GM19438 (cell line): ENCODE results near the gene ULK3.

Experiments used
- ATAC-seq: cut with Tn5 transposase; IDR thresholded peaks from one replicate; pipeline ENCODE4 v1.9.1; 2021; ENCODE audit warnings: low read depth; ENCODE audit not compliant: unreplicated experiment

ULK3 gene

DNA sequence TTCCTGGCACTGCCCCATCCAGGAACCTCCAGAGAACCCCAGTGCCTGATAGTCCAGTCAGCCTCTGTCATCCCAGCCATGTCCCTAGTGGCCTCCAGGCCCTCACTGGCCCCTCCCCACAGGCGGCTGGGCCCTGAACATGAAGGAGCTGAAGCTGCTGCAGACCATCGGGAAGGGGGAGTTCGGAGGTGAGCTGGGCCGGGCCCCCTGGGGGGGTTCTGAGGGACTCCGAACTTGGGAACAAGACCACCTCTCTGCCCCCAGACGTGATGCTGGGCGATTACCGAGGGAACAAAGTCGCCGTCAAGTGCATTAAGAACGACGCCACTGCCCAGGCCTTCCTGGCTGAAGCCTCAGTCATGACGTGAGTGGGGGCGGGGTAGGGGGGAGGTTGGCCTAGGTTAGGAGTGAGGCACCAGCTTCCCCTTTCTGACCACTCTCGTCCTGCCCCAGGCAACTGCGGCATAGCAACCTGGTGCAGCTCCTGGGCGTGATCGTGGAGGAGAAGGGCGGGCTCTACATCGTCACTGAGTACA is 42.3 kb downstream of the ULK3 start:
- ATAC-seq = no peak

DNA sequence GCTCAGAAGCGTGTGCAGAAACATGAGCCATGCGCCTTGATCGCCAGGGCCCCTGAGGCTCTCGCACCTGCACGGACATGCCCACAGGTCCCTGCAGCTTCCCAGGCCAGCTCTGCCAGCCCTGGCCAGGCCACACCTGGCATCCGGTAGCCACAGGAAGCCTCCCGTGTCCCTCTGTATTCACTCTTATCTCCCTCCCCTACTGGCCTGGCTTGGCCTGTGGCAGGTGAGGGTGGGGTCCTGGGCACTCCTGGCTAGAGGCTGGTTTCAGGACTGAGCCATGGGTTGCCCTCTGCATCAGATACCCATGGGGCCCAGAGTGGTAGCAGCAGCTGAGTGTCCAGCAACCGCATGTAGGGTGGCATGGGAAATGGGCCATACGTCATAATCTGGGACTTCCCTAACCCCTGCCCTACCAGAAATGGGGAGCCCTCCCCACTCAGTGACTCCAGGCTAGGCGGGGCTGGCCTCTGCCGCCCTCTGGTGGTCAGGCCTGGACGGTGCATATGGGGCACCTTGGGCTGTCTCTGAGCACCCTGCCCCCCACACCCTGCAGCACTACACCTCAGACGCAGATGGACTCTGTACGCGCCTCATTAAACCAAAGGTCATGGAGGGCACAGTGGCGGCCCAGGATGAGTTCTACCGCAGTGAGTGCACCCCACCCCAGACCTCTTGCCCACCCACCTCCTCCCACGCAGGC is 42.9 kb downstream of the ULK3 start:
- ATAC-seq = no peak

DNA sequence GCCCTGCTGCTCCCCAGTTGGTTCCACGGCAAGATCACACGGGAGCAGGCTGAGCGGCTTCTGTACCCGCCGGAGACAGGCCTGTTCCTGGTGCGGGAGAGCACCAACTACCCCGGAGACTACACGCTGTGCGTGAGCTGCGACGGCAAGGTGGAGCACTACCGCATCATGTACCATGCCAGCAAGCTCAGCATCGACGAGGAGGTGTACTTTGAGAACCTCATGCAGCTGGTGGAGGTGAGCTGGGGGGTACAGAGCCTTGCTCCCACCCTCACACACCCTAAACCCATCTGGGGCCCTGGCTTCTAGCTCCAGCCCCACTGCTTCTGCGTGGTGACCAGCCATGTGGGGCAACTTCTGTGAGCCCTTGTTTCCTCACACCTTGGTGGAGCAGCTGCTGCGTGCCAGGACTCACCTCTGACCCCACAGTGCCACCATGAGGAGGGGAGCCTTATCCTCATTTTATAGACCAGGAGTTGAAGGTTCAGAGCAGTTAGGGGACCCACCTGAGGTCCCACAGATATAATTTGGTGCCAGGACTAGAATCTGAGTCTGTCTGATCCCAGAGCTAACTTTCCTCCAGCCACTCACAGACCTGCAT is 43.6 kb downstream of the ULK3 start:
- ATAC-seq = no peak

DNA sequence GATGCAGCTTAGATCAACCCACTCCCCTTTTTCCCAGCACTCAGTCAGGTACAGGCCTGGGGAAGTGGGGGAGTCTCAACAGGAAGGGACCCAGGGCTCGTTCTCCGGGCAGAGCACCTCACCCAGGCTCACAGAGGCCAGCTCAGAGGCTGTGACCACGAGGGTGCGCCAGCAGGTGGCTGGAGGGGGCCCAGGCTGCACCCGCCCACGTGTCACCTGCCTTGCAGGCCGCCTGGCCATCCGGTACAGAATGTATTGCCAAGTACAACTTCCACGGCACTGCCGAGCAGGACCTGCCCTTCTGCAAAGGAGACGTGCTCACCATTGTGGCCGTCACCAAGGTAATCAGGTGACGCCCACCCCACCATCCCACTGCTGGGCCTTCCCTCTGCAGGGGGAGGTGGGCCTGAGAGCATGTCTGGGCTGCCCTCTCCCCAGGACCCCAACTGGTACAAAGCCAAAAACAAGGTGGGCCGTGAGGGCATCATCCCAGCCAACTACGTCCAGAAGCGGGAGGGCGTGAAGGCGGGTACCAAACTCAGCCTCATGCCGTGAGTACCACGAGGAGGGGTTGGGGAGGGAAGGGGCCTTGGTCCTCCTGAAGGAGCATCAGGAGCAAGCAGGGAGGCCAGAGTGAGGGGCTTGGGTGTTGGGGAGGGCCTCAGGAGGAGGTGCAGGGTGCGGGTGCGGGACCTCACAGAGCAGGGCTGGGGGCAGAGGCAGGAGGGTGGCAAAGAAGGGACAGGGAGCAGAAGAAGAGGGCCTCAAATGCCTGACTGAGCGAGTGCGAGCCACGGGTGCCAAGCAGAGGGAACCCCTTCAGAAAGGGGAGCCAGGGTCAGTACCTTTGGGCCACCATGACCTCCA is 44.3 kb downstream of the ULK3 start:
- ATAC-seq = no peak

DNA sequence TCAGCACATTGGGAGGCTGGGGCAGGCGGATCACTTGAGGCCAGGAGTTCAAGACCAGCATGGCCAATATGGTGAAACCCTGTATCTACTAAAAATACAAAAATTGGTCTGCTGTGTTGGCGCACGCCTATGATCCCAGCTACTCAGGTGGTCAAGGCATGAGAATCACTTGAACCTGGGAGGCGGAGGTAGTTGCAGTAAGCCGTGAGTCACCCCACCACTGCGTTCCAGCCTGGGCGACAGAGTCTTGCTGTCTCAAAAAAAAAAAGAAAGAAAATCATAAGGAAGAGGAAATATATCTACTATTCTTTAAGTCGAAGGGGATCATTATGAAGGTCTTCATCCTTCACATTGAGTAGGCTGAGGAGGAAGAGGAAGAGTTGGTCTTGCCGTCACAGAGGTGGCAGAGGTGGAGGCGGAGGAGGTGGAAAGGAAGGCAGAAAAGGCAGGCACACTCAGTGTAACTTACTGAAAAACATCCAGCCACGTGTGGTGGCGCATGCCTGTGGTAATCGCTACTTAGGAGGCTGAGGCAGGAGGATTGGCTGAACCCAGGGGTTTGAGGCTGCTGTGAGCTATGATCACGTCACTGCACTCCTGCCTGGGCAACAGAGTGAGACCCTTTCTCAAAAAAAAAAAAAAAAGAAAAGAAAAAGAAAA is 46.9 kb downstream of the ULK3 start:
- no peak for ATAC-seq

DNA sequence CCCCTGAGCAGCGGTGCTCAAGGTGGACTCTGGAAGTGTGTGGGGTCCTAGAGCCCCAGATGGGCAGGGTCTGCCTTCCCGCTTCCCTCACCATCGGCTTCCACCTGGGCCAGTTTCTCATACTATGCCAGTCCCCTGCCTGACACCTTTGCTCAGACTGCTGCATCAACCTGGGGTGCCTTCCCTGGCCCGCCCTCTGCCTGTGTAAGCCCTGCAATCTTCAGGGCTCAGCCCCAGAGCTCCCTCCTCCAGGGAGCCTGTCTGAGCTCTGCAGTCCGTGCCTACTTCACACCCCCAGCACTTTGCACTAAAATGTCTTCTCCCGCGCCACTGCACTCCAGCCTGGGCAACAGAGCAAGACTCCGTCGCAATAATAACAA is 48.0 kb downstream of the ULK3 start:
- ATAC-seq = no peak

DNA sequence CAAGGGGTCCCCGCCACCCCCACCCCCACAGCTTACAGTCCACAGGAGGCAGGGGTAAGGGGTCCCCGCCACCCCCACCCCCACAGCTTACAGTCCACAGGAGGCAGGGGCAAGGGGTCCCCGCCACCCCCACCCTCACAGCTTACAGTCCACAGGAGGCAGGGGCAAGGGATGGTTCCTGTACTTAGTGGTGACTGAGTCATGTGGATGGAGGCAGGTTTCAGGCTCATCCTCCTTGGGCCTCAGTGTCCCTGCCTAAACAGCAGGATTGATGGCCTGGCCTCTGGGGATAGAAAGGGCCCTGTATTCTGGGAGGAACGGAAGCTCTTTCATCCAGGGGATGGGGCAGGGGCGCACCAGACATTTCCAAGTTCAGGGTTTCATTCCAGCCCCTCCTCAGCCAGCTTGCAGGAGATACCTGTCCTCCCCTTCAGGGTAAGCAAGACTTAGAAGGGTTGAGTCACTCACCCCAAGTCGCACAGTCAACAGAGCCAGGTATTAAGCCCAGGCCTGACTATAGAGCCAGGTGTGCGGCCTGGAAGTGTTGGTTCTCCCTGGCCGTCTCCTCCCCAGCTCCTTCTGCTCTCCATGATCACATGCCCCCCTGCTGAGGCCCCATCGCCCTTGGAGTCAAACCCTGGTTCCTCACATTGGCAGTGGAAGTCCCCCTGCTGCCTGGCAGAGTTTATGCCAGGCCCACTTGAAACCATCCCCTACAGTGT is 48.5 kb downstream of the ULK3 start:
- ATAC-seq = no peak

DNA sequence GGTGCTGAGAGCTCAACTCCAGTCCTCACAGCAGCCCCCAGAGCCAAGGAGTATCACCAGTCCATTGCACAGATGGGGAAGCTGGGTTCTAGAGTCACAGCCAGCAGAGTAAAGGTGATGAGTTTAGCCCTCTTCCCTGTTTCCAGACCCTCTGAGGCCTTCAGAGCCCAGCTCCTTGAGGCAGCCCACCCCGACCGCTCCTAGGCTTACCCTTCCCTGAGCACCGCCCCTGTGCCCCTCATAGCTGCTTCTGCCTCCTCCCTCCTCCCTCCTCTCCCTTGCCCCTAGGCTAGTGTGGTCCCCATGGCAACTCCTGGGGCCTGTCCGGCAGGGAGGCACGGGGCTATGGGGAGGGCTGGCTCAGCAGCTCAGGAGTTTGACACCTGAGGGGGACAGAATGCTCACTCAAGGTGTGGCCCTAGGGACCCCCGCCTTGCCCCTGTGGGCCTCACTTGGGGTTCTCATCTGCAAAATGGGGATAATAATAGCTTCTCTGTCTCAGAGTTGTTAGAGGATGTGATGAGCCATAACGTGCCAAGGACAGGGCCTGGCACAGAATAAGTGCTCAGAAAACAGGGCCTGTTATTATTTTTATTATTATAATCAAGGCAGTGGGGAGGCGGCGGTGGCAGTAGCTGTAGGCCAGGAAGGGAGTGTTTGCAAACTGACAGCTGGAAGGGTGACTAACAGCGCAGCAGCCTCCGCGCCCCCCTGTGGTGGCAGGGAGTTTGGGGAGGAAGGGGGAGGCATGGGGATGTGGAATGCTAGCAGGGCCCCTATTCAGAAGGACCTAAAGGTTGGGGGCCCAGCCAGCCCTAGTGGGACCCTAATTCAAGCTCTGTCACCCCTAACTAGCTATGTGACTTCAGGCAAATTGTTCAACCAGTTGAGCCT is 49.6 kb downstream of the ULK3 start:
- ATAC-seq = no peak

DNA sequence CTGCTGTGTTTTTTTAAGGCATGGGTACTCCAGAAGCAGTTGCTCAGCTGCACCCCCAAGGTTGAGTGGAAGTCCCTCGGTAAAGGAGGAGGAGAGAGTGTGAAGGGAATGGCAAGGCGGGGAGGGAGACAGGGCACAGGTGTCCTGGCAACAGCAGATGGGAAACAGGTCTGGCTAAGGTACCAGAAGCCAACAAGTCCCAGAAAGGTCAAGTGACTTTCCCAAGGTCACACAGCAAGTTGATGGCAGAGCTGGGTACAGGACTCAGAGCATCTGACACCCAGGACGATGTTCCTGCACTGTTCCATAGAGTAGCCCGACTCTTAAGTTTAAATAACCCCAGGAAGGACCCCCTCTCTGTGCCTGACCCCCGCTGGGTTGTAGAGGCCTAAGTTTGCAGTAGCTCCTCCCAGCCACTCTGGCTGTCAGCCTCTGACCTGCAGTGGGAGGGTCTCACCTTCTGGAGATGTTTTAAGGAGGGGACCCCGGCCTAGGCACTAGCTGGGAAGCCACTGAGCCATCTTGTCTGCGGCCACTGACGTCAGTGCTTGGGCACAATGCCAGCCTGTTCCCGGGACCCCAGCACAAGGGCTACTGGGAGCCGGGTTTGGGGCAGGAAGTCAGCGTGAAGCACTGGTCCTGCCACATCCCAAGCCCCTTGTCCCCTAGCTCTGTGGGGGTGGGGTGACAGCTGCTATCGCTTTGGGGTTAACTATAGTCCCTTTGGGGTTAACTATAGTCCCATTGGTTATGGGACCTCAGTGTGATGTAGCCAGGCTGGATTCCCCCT is 50.5 kb downstream of the ULK3 start:
- ATAC-seq = no peak

DNA sequence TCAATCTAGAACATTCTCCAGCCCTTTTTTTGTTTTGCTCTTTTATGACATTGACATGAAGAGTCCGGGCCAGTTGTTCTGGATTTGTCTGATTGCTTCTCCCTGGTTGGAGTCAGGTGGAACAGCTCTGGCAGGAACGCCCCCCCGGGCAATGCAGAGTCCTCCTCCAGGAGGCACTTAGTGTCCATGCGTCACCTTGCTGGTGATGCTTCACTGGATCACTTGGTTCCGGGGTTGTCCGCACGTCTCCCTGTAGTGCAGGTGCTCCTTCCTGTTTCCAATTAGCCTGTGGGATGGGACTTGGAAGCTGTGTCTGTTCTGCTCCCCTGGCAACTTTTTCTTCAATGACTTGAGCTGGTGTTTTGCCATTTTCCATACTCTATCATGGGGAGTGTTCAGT is 51.3 kb downstream of the ULK3 start:
- no peak for ATAC-seq

DNA sequence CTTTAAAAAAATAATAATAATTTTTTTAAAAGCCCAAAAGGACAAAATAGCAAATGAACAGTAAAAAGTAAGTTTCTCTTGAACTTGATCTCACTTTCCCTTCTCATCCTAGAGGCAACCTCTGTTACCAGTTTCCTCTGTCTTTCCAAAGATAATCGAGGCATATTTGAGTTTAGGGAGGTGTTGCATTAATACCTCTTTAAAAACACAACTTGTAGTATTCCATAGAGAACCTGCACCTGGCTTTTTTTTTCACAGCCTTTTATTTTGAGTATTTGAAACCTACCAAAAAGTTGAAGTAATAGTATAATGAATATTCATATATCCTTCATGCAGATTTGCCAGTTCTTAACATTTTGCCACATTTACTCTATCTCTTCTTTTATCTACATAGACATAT is 51.9 kb downstream of the ULK3 start:
- ATAC-seq = no peak

DNA sequence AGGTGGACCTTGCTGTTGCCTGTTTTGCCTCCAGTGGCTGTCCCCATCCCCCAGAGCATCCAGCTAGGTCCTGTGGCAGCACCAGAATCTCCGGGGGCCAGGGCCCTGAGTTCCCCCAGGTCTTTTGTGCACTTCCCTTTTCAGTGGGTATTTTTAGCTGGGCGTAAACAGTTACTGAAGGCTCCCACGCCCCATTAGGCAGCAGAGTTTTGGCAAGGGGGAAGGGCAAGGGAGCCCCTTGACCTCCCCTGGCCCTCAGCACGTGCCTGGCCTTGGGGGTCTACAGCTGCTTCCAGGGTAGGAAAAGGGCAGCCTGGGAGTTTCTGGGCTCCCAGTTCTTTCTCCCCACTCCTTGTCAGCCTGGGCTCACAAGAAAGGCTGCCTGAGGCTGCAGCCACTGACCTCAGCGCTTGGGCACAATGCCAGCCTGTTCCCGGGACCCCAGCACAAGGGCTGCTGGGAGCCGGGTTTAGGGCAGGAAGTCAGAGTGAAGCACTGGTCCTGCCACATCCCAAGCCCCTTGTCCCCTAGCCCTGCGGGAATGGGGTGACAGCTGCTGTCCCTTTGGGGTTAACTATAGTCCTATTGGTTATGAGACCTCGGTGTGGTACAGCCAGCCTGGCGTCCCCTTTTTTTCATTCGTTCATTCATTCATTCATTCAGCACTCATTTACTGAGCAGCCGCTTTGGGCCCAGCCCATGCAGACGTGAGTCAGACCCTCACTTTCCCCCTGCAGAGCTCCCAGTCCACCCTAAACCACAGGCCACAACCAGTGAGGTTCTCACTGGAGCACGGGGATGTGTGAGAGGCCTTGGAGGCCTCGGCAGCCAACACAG is 52.7 kb downstream of the ULK3 start:
- no peak for ATAC-seq

DNA sequence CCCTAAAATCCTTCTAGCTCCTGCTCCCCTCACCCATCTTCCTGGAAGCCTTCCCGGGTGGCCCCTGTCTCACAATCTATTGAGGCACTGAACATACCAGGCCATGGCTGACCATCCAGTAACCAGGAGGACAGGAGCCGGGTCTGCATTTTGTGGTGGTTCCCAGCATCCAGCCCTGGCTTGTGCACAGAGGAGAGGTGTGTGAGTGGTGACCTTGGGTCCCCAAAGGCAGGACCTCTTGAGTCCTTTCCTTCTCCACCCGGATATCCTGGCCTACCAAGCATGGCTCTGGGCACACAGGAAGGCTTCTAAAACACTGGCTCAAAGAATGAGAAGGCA is 53.2 kb downstream of the ULK3 start:
- no peak for ATAC-seq

DNA sequence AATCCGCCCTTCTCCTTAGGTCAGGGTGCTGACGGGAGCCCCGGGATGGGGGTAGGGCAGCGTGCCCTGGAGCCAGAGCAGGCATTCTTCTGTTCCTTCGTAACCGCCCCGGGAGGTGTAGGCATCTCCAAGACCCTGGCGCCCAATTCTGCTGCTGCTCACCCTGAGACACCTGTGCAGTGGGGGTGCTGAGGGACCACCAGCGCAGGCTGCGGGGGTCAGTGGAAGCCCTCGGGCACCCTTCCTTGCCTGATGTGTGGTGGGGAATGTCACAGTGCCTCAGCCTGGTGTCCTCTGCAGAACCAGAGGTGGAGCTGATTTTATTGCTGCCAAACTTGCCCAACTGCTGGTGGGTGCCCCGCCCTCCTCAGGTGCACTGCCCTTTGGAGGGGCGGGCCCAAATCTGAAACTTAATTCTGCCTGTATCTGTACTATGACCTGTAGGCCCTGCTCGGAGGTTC is 53.8 kb downstream of the ULK3 start:
- ATAC-seq = no peak

DNA sequence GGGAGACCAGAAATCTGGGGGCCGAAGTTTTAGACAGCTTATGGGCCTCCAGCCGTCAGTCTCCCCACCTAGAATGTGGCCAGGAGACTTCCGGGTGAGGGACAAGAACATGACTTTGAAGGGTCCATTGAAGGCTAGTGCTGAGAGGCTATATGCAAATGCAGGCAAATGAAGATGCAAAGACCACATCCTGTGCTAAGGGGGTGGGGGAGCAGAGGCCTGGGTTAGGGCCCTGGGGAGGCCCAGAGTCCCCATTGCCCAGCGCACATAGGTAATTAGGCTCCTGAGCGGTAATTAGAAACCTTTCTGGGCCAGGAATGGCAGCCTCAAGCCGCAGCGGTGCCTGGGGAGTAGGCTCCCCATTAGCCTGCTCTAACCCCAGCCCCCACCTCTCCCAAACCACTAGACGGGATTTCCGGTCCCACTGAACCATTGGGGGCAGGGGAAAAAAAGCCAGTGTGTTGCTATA is 54.2 kb downstream of the ULK3 start:
- ATAC-seq = peak; percentile 23

DNA sequence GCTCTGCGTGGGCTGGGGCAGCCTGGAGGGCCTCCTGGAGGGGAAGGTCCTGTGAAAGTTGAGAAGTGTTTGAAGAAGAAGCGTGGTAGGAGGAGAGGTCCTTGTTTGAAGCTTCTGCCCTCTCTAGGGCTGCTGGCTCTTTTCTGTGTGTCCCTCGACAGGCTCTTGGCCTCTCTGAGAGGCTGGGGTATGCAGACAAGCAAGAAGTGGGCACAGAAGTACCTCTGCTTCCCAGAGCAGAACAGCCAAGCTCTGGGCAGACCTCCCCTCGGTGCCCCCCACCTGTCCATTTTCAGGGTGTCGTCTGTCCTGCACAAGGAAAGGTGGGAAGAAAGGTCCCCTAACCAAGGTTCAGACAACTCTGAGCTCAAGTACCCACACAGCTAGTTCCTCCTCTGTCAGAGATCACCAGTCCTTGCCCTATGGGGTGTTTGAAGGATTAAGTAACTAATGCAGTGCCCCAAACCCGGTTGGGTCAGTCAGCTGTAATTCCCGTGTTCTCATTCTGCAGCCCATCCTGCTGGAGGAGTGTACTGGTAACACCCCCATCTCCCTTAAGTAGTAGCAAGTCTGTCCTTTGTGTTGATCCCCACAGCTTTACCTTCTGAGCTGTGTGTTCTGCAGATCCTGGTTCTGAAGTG is 54.8 kb downstream of the ULK3 start:
- ATAC-seq = no peak
